ENCODE measurements around the gene WBP4.

WBP4 gene

GRCh38 chr13:41048640-41049039, 12.7 kb upstream of the WBP4 start:
- no peak for DNase-seq (ENCODE audit: low read depth, low spot score)

- DNase-seq (ENCODE audit: low read depth, low spot score) = no peak
Measured at GRCh38 chr13:41049480-41050440, 11.5 kb upstream of the WBP4 start.

- DNase-seq (ENCODE audit: low read depth, low spot score) = no peak
Measured at GRCh38 chr13:41052441-41052840, 8.9 kb upstream of the WBP4 start.

- DNase-seq (ENCODE audit: low read depth, low spot score) = no peak
Measured at GRCh38 chr13:41053384-41053826, 7.9 kb upstream of the WBP4 start.

GRCh38 chr13:41054212-41054877, 7.0 kb upstream of the WBP4 start:
- DNase-seq (ENCODE audit: low read depth, low spot score) = peak; percentile 18

GRCh38 chr13:41054919-41055619, 6.2 kb upstream of the WBP4 start:
- DNase-seq (ENCODE audit: low read depth, low spot score) = no peak

GRCh38 chr13:41056194-41056593, 5.1 kb upstream of the WBP4 start:
- DNase-seq (ENCODE audit: low read depth, low spot score) = no peak

- no peak for DNase-seq (ENCODE audit: low read depth, low spot score)
Measured at GRCh38 chr13:41056826-41057711, 4.2 kb upstream of the WBP4 start.

- DNase-seq (ENCODE audit: low read depth, low spot score) = no peak
Measured at GRCh38 chr13:41058295-41059070, 2.8 kb upstream of the WBP4 start.

- DNase-seq (ENCODE audit: low read depth, low spot score) = no peak
Measured at GRCh38 chr13:41059456-41060081, 1.7 kb upstream of the WBP4 start.

- peak; percentile 39 for DNase-seq (ENCODE audit: low read depth, low spot score)
Measured at GRCh38 chr13:41060082-41060723, 1.1 kb upstream of the WBP4 start.

- DNase-seq (ENCODE audit: low read depth, low spot score) = peak; percentile 73
Measured at GRCh38 chr13:41060724-41061074, 610 bp upstream of the WBP4 start.

- DNase-seq (ENCODE audit: low read depth, low spot score) = no peak
Measured at GRCh38 chr13:41061914-41062837, 867 bp downstream of the WBP4 start.

GRCh38 chr13:41064493-41064892, 3.2 kb downstream of the WBP4 start:
- DNase-seq (ENCODE audit: low read depth, low spot score) = no peak

- no peak for DNase-seq (ENCODE audit: low read depth, low spot score)
Measured at GRCh38 chr13:41065078-41065477, 3.8 kb downstream of the WBP4 start.

- DNase-seq (ENCODE audit: low read depth, low spot score) = no peak
Measured at GRCh38 chr13:41074523-41074922, 13.2 kb downstream of the WBP4 start.

GRCh38 chr13:41075034-41075433, 13.7 kb downstream of the WBP4 start:
- peak; percentile 11 for DNase-seq (ENCODE audit: low read depth, low spot score)

- no peak for DNase-seq (ENCODE audit: low read depth, low spot score)
Measured at GRCh38 chr13:41075485-41075884, 14.2 kb downstream of the WBP4 start.

Data from activated CD4-positive, CD25-positive, alpha-beta regulatory T cell treated with anti-CD3 and anti-CD28 coated beads, Interleukin-2, amount 50 U/mL, for 16 hours (primary cell).